Measurements from ENCODE around the gene FREM1.
"Not testable (repeated sequence)": the region's sequence is repeated elsewhere in the genome, so short reads cannot be mapped to it uniquely, and the experiment has no call there.

The FREM1 gene

GRCh38 chr9:14909961-14910805 lies at the start of gene FREM1:
Gene FREM1, minus strand, starts transcription at chr9:14910428. Its CDS starts 41,451 bp downstream, at chr9:14868977.
- no peak for DNase-seq

- no peak for DNase-seq
Observed at GRCh38 chr9:14958989-14959388, 48.8 kb upstream of the FREM1 start.

GRCh38 chr9:14957109-14957508 lies 46.9 kb upstream of the FREM1 start:
- DNase-seq = no peak

GRCh38 chr9:14956208-14956607 lies 46.0 kb upstream of the FREM1 start:
- no peak for DNase-seq

- DNase-seq = no peak
Observed at GRCh38 chr9:14945351-14945750, 35.1 kb upstream of the FREM1 start.

GRCh38 chr9:14941501-14942405 lies 31.5 kb upstream of the FREM1 start:
- DNase-seq = no peak

- DNase-seq = no peak
Observed at GRCh38 chr9:14939378-14939777, 29.1 kb upstream of the FREM1 start.

- DNase-seq = no peak
Observed at GRCh38 chr9:14937216-14937615, 27.0 kb upstream of the FREM1 start.

- no peak for DNase-seq
Observed at GRCh38 chr9:14936491-14936890, 26.3 kb upstream of the FREM1 start.

GRCh38 chr9:14935964-14936363 lies 25.7 kb upstream of the FREM1 start:
- DNase-seq = no peak

GRCh38 chr9:14935106-14935751 lies 25.0 kb upstream of the FREM1 start:
- DNase-seq = no peak

- no peak for DNase-seq
Observed at GRCh38 chr9:14932641-14933040, 22.4 kb upstream of the FREM1 start.

- DNase-seq = no peak
Observed at GRCh38 chr9:14932231-14932630, 22.0 kb upstream of the FREM1 start.

GRCh38 chr9:14926941-14927624 lies 16.9 kb upstream of the FREM1 start:
- DNase-seq = no peak

- peak; percentile 36 for DNase-seq
Observed at GRCh38 chr9:14924230-14925219, 14.3 kb upstream of the FREM1 start.

GRCh38 chr9:14923701-14924100 lies 13.5 kb upstream of the FREM1 start:
- DNase-seq = peak; percentile 9

- not testable (repeated sequence) for DNase-seq
Observed at GRCh38 chr9:14920805-14921204, 10.6 kb upstream of the FREM1 start.

GRCh38 chr9:14913366-14913765 lies 3.1 kb upstream of the FREM1 start:
- DNase-seq = no peak

- DNase-seq = no peak
Observed at GRCh38 chr9:14912859-14913258, 2.6 kb upstream of the FREM1 start.

- DNase-seq = no peak
Observed at GRCh38 chr9:14911046-14911445, 818 bp upstream of the FREM1 start.

GRCh38 chr9:14909601-14909960 lies 647 bp downstream of the FREM1 start:
- DNase-seq = no peak

GRCh38 chr9:14909181-14909580 lies 1.0 kb downstream of the FREM1 start:
- DNase-seq = no peak

All from EL (cell line).